ENCODE results near the gene KCNB1. TPM values are rescaled to one million over a fixed set of nuclear protein-coding genes. Genes with fewer than 3 reads are reported as not detected.
A peak's percentile ranks its signal among the peaks of the same experiment; 100 is the strongest.

The KCNB1 gene
- total RNA-seq, 6 donors from 2014 or later: 0.40 to 2.2 (median 0.98) TPM

DNA sequence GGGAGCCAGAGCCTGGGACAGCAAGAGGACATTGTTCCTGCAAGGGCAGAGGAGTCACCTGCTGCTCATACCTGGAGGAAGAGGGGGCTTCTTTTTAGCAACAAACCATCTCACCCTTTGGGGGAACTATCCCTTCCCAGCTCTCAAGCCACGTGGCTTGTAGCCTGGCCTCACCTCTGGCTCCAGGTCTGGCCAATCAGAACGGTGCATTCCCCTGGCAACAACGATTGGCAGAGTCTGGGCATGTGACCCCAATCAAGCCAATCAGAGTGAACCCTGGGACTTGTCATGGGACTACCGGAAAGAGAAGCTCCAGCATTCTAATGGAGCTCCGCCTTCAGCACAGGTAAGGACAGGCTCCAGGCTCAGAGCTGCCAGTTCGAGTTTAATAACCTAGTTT, 33.6 kb downstream of the KCNB1 start:
- peaks cover 0 to 3% (median 0%) of the 10 kb centered on the region in 4 donors for H3K4me1 ChIP-seq
- DNase-seq (no peak), ATAC-seq (ENCODE audit: low FRiP score in 2 of 2) (no peak)
- WGBS, 2 donors: 75 to 78% methylated on average over 6 of the region's 6 CpGs
- no peak overlapping the region for H3K4me3 ChIP-seq
- no peaks in the 10 kb centered on the region for H3K27me3 ChIP-seq
- no peaks in the 10 kb centered on the region for H3K9me3 ChIP-seq
- no peaks in the 10 kb centered on the region for H3K36me3 ChIP-seq
- no peak overlapping the region for H3K27ac ChIP-seq
- TF ChIP-seq EP300 (IDR thresholded peaks at IDR 0.05) (no peak), CTCF (IDR thresholded peaks at IDR 0.05) (no peak), POLR2A (IDR thresholded peaks at IDR 0.05) (no peak), POLR2AphosphoS5 (IDR thresholded peaks at IDR 0.05) (no peak)

DNA sequence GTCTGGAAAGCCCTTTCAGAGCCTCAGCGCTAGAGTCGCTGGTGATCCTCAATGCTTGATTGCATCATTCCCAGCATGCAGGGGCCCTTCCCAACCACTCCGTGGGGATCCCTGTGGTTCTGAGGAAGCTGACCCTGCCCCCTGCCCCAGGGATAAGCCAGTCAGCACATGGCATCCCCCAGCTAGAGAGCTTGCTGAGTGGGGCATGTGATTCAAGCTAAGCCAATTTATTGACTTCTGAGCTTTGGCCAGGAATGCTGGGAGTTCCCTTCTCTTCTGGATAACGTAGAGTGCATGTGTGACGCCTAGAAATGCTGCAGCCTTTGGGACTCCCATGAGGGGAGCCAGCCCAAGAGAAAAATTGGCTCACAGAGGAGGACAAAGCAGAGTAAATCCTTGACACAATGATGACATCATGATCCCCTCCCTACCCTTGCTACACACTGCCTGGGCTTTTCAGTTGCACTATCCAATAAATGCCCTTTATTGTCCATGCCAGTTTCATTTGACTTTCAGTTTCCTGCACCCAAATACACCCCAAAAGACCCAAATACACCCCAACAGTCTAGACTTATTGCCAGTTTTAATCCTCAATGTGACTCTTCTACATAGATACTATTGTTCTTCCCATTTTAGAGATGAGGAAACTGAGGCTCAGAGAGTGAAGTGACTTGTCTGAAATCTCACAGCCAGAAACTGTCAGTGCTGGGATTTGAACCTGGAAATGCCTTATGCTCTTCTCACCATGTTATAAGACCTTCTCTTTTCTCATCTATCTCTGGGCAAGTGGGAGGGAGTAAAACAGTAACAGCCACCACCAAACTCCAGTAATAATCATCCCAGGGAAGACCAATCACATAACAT, 34.3 kb downstream of the KCNB1 start:
- Histone ChIP-seq H3K36me3 (no peaks in the 10 kb centered on the region), H3K9me3 (no peaks in the 10 kb centered on the region), H3K4me1 (peaks cover 0 to 3% (median 0%) of the 10 kb centered on the region in 4 donors), H3K27me3 (no peaks in the 10 kb centered on the region), H3K4me3 (no peak overlapping the region), H3K27ac (no peak overlapping the region)
- no peak for TF ChIP-seq CTCF (IDR thresholded peaks at IDR 0.05)
- TF ChIP-seq POLR2AphosphoS5 (IDR thresholded peaks at IDR 0.05): no peak
- no peak for TF ChIP-seq POLR2A (IDR thresholded peaks at IDR 0.05)
- no peak for TF ChIP-seq EP300 (IDR thresholded peaks at IDR 0.05)
- DNase-seq (no peak), ATAC-seq (ENCODE audit: low FRiP score in 2 of 2) (peak in 1 of 2 donors; percentile 73)
- WGBS, 2 donors: 48 to 52% methylated on average over 4 of the region's 5 CpGs

GRCh38 chr20:49447364-49447763, 35.1 kb downstream of the KCNB1 start:
- no peak for TF ChIP-seq POLR2AphosphoS5 (IDR thresholded peaks at IDR 0.05)
- TF ChIP-seq EP300 (IDR thresholded peaks at IDR 0.05): no peak
- no peak for TF ChIP-seq POLR2A (IDR thresholded peaks at IDR 0.05)
- no peak for TF ChIP-seq CTCF (IDR thresholded peaks at IDR 0.05)
- Histone ChIP-seq H3K4me3 (no peak overlapping the region), H3K9me3 (no peaks in the 10 kb centered on the region), H3K27ac (peak overlapping the region in 1 of 4 donors; percentile 42), H3K36me3 (no peaks in the 10 kb centered on the region), H3K4me1 (peaks cover 0 to 3% (median 0%) of the 10 kb centered on the region in 4 donors), H3K27me3 (no peaks in the 10 kb centered on the region)
- ATAC-seq (ENCODE audit: low FRiP score in 2 of 2) (peak in 1 of 2 donors; percentile 50), DNase-seq (no peak)
- WGBS, 2 donors: 78 to 80% methylated on average over 5 to 6 of the region's 6 CpGs

DNA sequence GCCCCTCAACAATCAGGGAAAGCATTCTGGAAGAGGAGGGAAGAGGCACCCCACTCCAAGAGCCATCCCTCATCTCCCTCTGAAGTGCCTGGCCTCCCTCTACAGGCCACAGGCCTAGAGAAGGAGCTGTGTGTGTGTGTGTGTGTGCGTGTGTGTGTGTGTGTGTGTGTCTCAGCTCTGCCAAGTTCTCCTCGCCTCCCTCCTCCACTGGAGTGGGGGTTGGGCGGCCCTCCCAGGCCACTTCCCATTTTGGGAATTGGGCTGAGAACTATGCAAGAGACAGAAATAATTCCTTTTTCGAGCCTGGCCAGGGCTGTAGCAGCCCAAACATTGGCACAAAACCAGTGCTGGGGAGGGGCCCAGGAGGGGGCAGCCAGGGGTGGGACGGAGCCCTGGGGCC, 35.7 kb downstream of the KCNB1 start:
- ATAC-seq (ENCODE audit: low FRiP score in 2 of 2): peak; percentile 67 to 77
- H3K9me3 ChIP-seq: no peaks in the 10 kb centered on the region

More for the DNA sequence above, 35.7 kb downstream of the KCNB1 start:
- H3K36me3 ChIP-seq: no peaks in the 10 kb centered on the region
- no peak for TF ChIP-seq POLR2A (IDR thresholded peaks at IDR 0.05)
- TF ChIP-seq CTCF (IDR thresholded peaks at IDR 0.05): no peak
- no peak for TF ChIP-seq EP300 (IDR thresholded peaks at IDR 0.05)
- TF ChIP-seq POLR2AphosphoS5 (IDR thresholded peaks at IDR 0.05): no peak
- peak overlapping the region in 1 of 4 donors; percentile 42 for H3K27ac ChIP-seq
- peak in 1 of 2 donors; percentile 23 for DNase-seq
- H3K4me1 ChIP-seq: peaks cover 0 to 3% (median 0%) of the 10 kb centered on the region in 4 donors
- no peak overlapping the region for H3K4me3 ChIP-seq
- WGBS, 2 donors: 38 to 51% methylated on average over 4 to 5 of the region's 5 CpGs
- H3K27me3 ChIP-seq: no peaks in the 10 kb centered on the region

Measured in upper lobe of left lung (tissue), 6 donors.